ENCODE measurements around the gene COL25A1. TPM values are rescaled to one million over a fixed set of nuclear protein-coding genes. Genes with fewer than 3 reads are reported as not detected.

COL25A1 gene
- total RNA-seq, 1 donor from 2014 or later: 4.3 TPM

GRCh38 chr4:109123951-109124350 is 178.5 kb downstream of the COL25A1 start:
- Histone ChIP-seq H3K4me3 (ENCODE audit: low read depth, low read length) (no peak overlapping the region), H3K36me3 (ENCODE audit: control insufficient read depth, insufficient read depth, low read length) (no peaks in the 10 kb centered on the region), H3K27me3 (ENCODE audit: control insufficient read depth, insufficient read depth, low read length) (no peaks in the 10 kb centered on the region)
- TF ChIP-seq CTCF (IDR thresholded peaks at IDR 0.05; ENCODE audit: insufficient read depth, low read length, poor library complexity, severe bottlenecking): no peak
- no peak for DNase-seq (ENCODE audit: low read depth)

GRCh38 chr4:109121561-109121960 is 180.9 kb downstream of the COL25A1 start:
- Histone ChIP-seq H3K4me3 (ENCODE audit: low read depth, low read length) (no peak overlapping the region), H3K36me3 (ENCODE audit: control insufficient read depth, insufficient read depth, low read length) (no peaks in the 10 kb centered on the region), H3K27me3 (ENCODE audit: control insufficient read depth, insufficient read depth, low read length) (no peaks in the 10 kb centered on the region)
- no peak for TF ChIP-seq CTCF (IDR thresholded peaks at IDR 0.05; ENCODE audit: insufficient read depth, low read length, poor library complexity, severe bottlenecking)
- DNase-seq (ENCODE audit: low read depth): no peak

GRCh38 chr4:109119852-109120251 is 182.6 kb downstream of the COL25A1 start:
- no peak for DNase-seq (ENCODE audit: low read depth)
- no peak for TF ChIP-seq CTCF (IDR thresholded peaks at IDR 0.05; ENCODE audit: insufficient read depth, low read length, poor library complexity, severe bottlenecking)
- H3K27me3 ChIP-seq (ENCODE audit: control insufficient read depth, insufficient read depth, low read length): no peaks in the 10 kb centered on the region
- no peak overlapping the region for H3K4me3 ChIP-seq (ENCODE audit: low read depth, low read length)
- no peaks in the 10 kb centered on the region for H3K36me3 ChIP-seq (ENCODE audit: control insufficient read depth, insufficient read depth, low read length)

- TF ChIP-seq CTCF (IDR thresholded peaks at IDR 0.05; ENCODE audit: insufficient read depth, low read length, poor library complexity, severe bottlenecking): no peak
- Histone ChIP-seq H3K4me3 (ENCODE audit: low read depth, low read length) (no peak overlapping the region), H3K36me3 (ENCODE audit: control insufficient read depth, insufficient read depth, low read length) (no peaks in the 10 kb centered on the region), H3K27me3 (ENCODE audit: control insufficient read depth, insufficient read depth, low read length) (no peaks in the 10 kb centered on the region)
- no peak for DNase-seq (ENCODE audit: low read depth)
Observed at GRCh38 chr4:109118635-109119034, 183.8 kb downstream of the COL25A1 start.

GRCh38 chr4:109114501-109114900 is 188.0 kb downstream of the COL25A1 start:
- Histone ChIP-seq H3K36me3 (ENCODE audit: control insufficient read depth, insufficient read depth, low read length) (no peaks in the 10 kb centered on the region), H3K27me3 (ENCODE audit: control insufficient read depth, insufficient read depth, low read length) (no peaks in the 10 kb centered on the region), H3K4me3 (ENCODE audit: low read depth, low read length) (no peak overlapping the region)
- no peak for TF ChIP-seq CTCF (IDR thresholded peaks at IDR 0.05; ENCODE audit: insufficient read depth, low read length, poor library complexity, severe bottlenecking)
- DNase-seq (ENCODE audit: low read depth): no peak

- H3K36me3 ChIP-seq (ENCODE audit: control insufficient read depth, insufficient read depth, low read length): no peaks in the 10 kb centered on the region
- TF ChIP-seq CTCF (IDR thresholded peaks at IDR 0.05; ENCODE audit: insufficient read depth, low read length, poor library complexity, severe bottlenecking): no peak
- no peaks in the 10 kb centered on the region for H3K27me3 ChIP-seq (ENCODE audit: control insufficient read depth, insufficient read depth, low read length)
- H3K4me3 ChIP-seq (ENCODE audit: low read depth, low read length): no peak overlapping the region
- no peak for DNase-seq (ENCODE audit: low read depth)
Observed at GRCh38 chr4:109113521-109113920, 188.9 kb downstream of the COL25A1 start.
